ENCODE data around the gene ARHGAP42. TPM values are rescaled to one million over a fixed set of nuclear protein-coding genes. Genes with fewer than 3 reads are reported as not detected.

The ARHGAP42 gene
- total and polyA plus RNA-seq, 3 donors from 2014 or later, result 9.8 to 12.1 (median 10.4) TPM

DNA sequence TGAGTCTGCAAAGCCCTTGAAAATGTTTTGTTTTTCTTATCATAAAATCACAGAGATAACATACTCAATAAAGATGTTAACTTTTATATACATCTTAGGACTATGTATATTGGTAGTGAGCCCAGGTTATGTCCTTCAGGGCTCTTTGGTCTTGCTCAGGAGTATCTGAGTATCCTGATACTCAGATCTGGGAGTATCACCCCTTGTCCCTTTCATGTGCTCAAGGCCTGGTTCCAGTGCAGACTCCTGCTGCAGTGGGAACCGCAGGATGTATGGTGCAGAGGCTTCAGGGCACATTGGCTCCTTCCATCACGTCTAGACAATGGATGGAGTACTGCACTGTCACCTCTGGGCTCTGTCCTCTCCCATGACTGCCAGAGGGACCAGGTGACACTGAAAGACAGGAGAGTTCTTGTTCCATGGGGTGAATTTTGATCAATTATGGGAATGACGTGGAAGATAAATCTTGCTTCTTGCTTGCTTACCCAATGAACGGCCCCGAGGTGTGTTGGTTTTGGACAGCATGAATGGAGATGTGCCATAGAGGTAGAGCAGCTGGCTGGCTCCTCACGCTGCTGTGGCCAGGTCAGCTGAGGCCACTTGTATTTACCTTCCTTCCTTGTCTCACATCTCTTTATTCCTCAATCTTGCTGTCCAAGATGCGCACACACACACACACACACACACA lies 215.5 kb downstream of the ARHGAP42 start:
- WGBS, 2 donors, result 74 to 83% methylated on average over 6 to 7 of the region's 7 CpGs
- H3K9me3 ChIP-seq, result no peaks in the 10 kb centered on the region
- no peak for DNase-seq

DNA sequence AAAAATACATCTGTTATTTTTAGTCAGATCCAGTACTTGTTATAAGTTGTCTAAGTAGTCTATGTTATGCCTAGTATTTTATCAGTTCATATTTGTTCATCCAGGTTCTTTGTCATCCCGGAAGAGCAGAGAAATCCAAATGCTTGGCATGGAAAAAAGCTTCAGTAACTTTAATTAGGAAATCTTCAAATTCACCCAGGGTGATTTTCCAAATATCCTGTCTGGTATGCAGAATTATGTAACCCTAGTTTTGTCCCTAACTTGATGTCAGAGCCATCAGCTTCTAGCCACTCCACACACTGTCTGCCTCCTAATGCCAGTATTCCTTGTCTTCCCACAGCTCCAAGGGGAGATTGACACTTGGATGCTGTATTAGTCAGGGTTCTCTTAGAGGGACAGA lies 216.2 kb downstream of the ARHGAP42 start:
- Histone ChIP-seq H3K9me3 (no peaks in the 10 kb centered on the region), H3K36me3 (ENCODE audit: low read depth, missing control alignments) (no peaks in the 10 kb centered on the region), H3K4me1 (no peaks in the 10 kb centered on the region), H3K27ac (no peak overlapping the region), H3K27me3 (no peaks in the 10 kb centered on the region), H3K4me3 (no peak overlapping the region)
- DNase-seq, result no peak
- no peak for TF ChIP-seq POLR2A (IDR thresholded peaks at IDR 0.05)
- intact Hi-C loops (cut with DNase I; ENCODE audit: low total_unique reads), result no loop called here
- 69 to 85% methylated on average over 1 of the region's 1 CpG for WGBS, 2 donors

More for the DNA sequence above, 215.5 kb downstream of the ARHGAP42 start:
- Histone ChIP-seq H3K27me3 (no peaks in the 10 kb centered on the region), H3K4me1 (no peaks in the 10 kb centered on the region), H3K4me3 (no peak overlapping the region), H3K36me3 (ENCODE audit: low read depth, missing control alignments) (no peaks in the 10 kb centered on the region), H3K27ac (no peak overlapping the region)
- TF ChIP-seq, protein P1, sequence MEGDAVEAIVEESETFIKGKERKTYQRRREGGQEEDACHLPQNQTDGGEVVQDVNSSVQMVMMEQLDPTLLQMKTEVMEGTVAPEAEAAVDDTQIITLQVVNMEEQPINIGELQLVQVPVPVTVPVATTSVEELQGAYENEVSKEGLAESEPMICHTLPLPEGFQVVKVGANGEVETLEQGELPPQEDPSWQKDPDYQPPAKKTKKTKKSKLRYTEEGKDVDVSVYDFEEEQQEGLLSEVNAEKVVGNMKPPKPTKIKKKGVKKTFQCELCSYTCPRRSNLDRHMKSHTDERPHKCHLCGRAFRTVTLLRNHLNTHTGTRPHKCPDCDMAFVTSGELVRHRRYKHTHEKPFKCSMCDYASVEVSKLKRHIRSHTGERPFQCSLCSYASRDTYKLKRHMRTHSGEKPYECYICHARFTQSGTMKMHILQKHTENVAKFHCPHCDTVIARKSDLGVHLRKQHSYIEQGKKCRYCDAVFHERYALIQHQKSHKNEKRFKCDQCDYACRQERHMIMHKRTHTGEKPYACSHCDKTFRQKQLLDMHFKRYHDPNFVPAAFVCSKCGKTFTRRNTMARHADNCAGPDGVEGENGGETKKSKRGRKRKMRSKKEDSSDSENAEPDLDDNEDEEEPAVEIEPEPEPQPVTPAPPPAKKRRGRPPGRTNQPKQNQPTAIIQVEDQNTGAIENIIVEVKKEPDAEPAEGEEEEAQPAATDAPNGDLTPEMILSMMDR (IDR thresholded peaks at IDR 0.05), result no peak
- no peak for TF ChIP-seq POLR2A (IDR thresholded peaks at IDR 0.05)
- intact Hi-C loops (cut with DNase I; ENCODE audit: low total_unique reads), result no loop called here

DNA sequence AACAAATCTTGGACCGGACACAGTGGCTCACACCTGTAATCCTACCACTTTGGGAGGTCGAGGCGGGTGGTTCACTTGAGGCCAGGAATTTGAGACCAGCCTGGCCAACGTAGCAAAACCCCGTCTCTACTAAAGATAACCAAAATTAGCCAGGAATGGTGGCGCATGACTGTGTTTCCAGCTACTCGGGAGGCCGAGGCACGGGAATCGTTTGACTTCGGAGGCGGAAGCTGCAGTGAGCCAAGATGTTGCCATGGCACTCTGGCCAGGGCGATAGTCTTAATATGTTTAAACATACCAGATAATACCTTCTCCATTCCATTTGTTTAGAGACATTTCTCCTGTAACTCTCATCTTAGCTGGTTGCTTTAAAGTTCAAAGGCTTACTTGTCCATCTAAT lies 218.6 kb downstream of the ARHGAP42 start:
- Histone ChIP-seq H3K4me3 (no peak overlapping the region), H3K9me3 (no peaks in the 10 kb centered on the region), H3K36me3 (ENCODE audit: low read depth, missing control alignments) (no peaks in the 10 kb centered on the region), H3K27ac (no peak overlapping the region), H3K4me1 (no peaks in the 10 kb centered on the region), H3K27me3 (no peaks in the 10 kb centered on the region)
- WGBS, 2 donors, result 89 to 95% methylated on average over 13 of the region's 13 CpGs
- TF ChIP-seq POLR2A (IDR thresholded peaks at IDR 0.05), result no peak
- TF ChIP-seq, protein P1 (IDR thresholded peaks at IDR 0.05), result no peak
- intact Hi-C loops (cut with DNase I; ENCODE audit: low total_unique reads), result no loop called here
- DNase-seq, result no peak

DNA sequence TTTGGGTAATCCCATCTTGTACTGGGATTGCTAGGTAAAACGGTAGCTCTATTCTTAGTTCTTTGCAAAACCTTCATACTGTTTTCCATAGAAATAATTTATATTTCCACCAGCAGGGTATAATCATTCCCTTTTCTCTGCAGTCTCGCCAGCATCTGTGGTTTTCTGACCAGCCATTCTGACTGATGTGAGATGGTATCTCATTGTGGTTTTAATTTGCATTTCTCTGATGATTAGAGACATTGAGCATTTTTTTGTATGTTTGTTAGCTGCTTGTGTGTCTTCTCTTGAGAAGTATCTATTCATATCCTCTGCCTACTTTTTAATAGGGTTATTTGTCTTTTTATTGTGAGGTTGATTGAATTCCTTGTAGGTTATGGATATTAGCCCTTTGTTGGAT lies 221.7 kb downstream of the ARHGAP42 start:
- WGBS, 2 donors, result 89 to 92% methylated on average over 2 of the region's 2 CpGs
- no peaks in the 10 kb centered on the region for H3K4me1 ChIP-seq
- no peak overlapping the region for H3K4me3 ChIP-seq
- no peak for TF ChIP-seq POLR2A (IDR thresholded peaks at IDR 0.05)
- TF ChIP-seq, protein P1 (IDR thresholded peaks at IDR 0.05), result no peak
- no peak for DNase-seq
- H3K36me3 ChIP-seq (ENCODE audit: low read depth, missing control alignments), result no peaks in the 10 kb centered on the region
- H3K27ac ChIP-seq, result no peak overlapping the region
- intact Hi-C loops (cut with DNase I; ENCODE audit: low total_unique reads), result no loop called here
- no peaks in the 10 kb centered on the region for H3K27me3 ChIP-seq
- no peaks in the 10 kb centered on the region for H3K9me3 ChIP-seq

DNA sequence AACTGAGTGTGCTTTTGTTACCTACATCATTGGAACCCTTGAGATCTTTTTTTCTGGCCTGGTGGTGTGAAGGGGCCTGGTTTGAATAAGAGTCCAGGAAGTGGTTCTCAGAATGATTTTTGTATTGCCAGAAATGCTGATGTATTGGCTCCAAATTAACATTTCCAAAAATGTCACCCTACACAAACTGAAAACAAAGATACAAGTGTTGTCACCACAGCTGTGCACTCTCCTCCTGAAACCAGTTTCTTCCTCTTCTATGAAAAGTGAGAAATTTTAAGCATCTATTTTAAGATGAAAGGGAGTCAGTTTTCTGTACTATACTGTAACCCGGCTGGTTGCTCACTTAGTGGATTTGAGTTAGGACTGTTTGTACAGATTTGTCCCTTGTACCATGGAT lies 223.7 kb downstream of the ARHGAP42 start:
- no peaks in the 10 kb centered on the region for H3K4me1 ChIP-seq
- H3K9me3 ChIP-seq, result no peaks in the 10 kb centered on the region
- intact Hi-C loops (cut with DNase I; ENCODE audit: low total_unique reads), result no loop called here
- WGBS, 2 donors, result 78 to 95% methylated on average over 1 of the region's 1 CpG
- H3K4me3 ChIP-seq, result no peak overlapping the region
- no peak for TF ChIP-seq POLR2A (IDR thresholded peaks at IDR 0.05)
- TF ChIP-seq, protein P1 (IDR thresholded peaks at IDR 0.05), result no peak
- no peaks in the 10 kb centered on the region for H3K27me3 ChIP-seq
- H3K36me3 ChIP-seq (ENCODE audit: low read depth, missing control alignments), result no peaks in the 10 kb centered on the region
- DNase-seq, result no peak
- no peak overlapping the region for H3K27ac ChIP-seq

Data from testis (tissue), 3 donors.